Right renal cortex interstitium (tissue), 3 donors: Measurements from ENCODE around the gene ANKS1B. TPM values are rescaled to one million over a fixed set of nuclear protein-coding genes. Genes with fewer than 3 reads are reported as not detected.
"Not testable (repeated sequence)": the region's sequence is repeated elsewhere in the genome, so short reads cannot be mapped to it uniquely, and the experiment has no call there.

Source experiments
- DNase-seq, 3 donors: peaks; one replicate each; pipeline ENCODE4 v3.0.0-alpha.2; 2013; ENCODE audit warnings: low read depth in 3 of 3, low spot score in 2 of 3
- polyA plus RNA-seq, 3 donors: library from polyadenylated mRNA; unstranded; fragments of 120-200 nt; gene quantifications; one replicate each; pipeline ENCODE4 v1.2.1, GENCODE V29; 2013; ENCODE audit not compliant: insufficient read length in 3 of 3

The ANKS1B gene
- polyA plus RNA-seq, 3 donors, result 3.8 to 4.8 (median 4.3) TPM

DNA sequence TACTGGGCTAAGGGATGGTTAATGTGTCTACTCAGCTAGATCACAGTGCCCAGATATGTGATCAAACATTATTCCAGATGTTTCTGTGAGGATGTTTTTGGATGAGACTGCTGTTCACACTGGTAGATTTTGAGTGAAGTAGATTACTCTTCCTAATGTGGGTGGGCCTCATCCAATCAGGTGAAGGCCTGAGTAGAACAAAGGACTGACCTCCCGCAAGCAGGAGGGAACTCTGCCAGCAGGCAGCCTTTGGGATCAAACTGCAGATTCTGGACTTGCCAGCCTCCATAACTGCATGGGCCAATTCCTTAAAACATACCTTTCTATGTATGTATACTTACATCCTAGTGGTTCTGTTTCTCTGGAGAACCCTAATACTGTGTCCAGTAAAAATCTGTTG, 1120.4 kb downstream of the ANKS1B start:
- no peak for DNase-seq

DNA sequence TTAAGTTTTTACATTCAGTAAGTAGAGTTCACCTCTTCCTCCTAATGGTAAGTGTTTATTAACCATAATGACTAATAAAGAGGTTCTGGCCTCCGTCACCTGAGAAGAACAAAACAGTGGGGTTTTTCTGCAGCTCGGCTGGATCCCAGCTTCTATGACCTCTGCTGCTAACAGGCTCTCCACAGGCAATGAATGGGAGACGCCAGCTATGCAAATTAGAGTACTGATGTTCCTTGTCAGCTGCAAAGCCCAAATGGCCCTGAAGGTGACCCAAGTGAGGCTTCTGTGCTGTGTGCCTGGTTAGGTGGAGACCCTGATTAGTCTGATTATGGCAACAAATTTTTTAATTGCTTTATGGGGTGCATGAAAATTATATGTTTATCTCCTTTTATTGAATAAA, 1121.6 kb downstream of the ANKS1B start:
- no peak for DNase-seq

DNA sequence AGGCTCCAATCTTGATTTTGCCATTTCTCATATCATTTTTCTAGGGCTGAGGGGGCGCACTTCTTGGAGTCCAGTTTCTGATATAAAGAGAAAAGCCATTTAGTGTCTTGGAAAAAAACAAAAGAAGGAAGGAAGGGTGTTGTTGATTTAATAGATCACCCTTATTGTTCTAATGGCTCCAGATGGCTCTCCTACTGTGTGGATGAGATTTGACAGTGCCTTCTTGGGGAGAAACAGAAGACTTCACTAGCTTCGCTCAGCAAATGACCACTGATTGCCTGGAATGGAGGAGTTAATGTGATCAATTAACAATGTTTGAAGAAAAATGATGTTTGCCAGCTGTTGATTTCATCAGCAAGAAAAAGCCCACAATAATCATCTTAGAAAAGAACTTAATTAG, 1123.5 kb downstream of the ANKS1B start:
- no peak for DNase-seq

DNA sequence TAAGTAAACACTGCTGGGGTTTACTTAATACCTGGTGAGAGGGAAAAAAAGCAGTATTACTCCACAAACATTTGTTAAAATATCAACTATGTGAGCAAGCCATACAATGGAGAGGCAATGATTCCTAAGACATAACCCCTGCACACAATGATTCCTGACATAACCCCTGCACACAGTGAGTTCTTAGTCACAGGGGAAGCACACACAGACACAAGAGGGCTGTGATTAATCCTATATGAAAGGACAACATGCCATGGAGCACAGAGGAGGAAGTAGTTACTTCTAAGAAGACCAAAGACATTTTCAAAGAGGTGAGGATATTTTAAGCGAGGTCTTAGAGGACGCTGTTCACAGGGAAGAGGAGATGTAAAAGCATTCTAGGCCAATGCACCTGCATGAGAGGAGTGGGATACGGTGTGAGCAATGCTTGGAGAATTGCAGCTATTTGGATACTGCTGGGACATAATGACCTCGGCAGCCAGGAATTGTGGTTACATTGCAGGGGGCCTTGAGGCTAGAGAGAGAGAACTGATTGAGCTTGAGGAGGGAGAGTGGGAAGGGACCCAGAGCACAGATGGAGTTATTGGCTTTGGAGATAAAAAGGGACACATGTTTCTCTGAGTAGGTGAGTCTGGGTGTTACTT, 1127.7 kb downstream of the ANKS1B start:
- no peak for DNase-seq

DNA sequence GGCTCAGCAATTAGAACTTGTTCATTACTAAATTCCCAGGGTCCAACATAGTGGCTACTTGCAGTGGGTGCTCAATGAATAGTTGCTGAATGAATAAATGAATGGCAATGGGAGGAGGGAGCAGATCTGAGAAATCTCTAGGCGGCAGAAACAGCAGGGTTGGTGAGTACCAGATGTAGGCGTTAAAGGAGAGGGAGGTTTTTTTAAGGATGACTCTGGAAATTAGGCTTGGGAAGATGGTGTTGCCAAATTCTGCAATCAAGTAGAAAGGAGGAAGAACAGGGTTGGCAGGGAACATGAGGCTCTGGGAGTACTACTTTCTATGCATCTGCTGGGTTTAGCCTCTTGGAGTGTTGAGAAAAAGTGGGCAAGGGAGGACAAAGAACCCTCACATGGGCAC, 1132.6 kb downstream of the ANKS1B start:
- no peak for DNase-seq

DNA sequence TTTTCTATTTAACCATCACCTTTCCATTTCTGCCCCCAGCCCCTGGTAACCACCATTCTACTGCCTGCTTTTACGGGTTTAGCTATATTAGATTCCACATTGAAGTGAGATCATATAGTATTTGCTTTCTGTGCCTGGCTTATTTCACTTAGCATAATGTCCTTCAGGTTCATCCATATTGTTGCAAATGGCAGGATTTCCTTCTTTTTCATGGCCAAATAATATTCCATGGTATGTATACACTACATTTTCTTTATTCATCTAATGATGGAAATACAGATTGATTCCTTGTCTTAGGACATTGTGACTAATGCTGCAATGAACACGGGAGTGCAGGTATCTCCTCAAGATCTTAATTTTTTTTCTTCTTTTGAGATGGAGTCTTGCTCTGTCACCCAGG, 1137.5 kb downstream of the ANKS1B start:
- DNase-seq, result no peak

DNA sequence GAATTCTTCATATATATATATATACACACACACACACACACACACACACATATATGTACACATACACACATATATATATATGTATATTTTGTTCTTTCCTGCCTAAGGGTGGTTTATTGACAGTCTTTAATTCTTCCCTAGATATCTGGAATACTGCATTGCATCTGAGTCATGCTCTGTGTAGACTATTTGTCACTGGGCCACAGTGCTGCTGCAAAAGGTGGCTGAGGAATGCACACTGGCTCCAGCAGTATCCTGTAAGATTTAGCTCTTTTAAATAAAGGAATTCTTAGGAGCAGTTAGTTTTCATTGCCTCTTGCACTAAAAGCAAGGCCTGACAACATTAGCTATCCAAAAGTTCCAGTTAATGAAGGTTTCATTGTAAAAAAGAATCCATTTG, 1138.8 kb downstream of the ANKS1B start:
- DNase-seq, result no peak

DNA sequence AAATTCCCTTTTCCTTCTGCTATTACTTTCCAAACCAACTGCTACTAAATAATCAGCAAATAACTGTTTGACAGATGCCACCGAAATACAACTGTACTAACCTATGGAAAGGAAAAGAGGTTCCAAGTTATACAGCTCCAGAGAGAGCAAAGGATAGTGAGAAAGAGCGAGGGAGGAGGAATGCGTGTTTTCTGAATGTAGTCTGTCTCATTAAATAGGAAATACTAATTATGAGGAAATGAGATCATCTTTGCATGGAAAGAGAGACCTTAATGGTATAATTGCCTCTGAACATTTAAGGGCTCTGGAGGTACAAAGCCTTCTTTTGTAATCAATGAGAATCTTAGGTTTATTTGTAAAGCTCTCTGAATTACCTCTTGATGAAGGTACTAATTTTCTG, 1144.4 kb downstream of the ANKS1B start:
- no peak for DNase-seq

DNA sequence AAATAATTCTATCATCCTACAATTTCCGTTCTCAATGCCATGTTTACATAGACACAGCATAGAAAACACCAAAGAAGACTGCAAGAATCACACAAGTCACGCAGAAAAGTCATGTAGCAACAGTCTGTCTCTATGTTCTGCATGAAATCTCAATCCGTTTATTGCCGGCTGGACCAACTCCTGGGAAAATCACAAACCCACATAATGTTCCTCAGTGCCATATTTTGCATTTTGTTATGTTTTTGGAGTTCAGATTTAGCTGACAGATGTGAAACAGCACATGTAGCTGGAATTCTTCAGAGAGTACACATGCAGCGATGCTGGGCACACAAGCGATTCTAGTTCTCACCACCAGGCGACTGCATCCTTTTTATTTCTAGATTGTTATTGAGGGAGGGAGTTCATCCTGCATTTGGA, 1146.5 kb downstream of the ANKS1B start:
- no peak for DNase-seq

DNA sequence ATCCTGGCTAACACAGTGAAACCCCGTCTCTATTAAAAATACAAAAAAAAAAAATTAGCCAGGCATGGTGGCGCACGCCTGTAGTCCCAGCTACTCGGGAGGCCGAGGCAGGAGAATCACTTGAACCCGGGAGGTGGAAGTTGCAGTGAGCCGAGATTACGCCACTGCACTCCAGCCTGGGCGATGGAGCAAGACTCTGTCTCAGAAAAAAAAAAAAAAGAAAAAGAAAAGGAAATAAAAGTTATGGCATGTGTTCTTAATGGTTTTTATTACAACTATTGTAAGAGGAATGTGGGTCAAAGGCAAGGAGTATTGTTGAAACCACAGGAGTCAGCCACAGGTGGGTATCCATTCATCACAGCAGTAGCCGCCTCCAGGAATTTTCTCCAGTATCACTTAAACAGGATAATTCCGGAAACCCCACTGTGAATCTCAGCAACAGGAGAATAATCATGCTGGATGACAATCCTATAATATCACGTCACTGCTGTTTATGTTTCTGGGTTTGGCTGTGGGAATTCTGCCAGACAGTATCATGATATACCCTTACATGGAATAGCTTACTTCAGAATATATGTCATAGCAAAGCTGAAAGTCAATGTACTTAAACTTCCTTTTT, 1147.5 kb downstream of the ANKS1B start:
- DNase-seq, result not testable (repeated sequence)

DNA sequence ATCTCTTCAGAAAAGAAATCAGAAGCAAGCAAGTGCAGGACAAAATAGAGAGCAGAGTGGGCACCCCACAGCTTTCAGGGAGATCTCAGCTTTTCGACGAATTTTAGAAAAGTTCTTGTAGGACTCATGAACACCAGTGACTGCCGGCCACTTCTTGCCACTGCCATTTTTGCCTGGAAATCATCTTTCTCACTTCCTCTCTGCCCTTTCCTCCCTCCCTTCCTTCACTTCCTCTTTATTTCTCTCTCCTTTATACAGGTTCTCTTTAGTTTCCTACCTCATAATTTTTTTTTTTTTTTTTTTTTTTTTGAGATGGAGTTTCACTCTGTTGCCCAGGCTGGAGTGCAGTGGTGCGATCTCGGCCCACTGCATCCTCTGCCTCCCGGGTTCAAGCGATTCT, 1154.1 kb downstream of the ANKS1B start:
- no peak for DNase-seq

DNA sequence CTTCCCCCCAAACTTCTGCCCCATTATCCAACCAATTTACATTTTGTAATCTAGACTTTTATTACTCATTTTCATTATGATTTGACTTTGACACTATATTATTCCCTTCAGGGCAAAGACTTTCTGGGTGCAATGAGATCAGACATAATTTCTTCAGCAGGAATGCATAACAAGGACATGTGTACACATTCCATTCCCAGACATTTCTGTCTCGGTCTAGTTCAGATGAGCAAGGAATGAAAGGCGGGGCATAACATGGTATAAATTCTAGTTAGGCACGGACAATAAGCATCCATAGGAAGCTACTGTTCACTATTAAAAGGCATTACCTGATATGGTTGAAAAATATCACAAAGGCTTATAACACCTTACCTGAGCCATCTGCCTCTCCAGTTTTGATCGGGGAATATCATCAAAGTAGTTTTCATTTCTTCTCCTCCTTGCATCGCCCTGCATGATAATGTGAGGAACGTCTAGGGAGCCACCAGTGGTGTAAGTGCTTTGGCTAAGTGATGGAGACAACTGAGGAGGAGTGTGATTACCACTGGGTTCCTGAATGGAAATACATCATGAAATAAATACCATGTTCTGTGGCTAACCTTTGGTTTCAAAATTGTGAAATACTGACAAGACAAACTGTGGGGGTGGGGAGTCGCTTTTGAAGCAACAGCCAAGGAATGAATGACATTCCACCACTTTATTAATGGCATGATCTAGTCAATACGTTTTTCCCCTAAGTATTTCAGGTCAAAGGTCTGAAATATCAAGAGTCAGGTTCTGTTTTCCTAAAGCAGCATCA, 1155.7 kb downstream of the ANKS1B start:
- no peak for DNase-seq

DNA sequence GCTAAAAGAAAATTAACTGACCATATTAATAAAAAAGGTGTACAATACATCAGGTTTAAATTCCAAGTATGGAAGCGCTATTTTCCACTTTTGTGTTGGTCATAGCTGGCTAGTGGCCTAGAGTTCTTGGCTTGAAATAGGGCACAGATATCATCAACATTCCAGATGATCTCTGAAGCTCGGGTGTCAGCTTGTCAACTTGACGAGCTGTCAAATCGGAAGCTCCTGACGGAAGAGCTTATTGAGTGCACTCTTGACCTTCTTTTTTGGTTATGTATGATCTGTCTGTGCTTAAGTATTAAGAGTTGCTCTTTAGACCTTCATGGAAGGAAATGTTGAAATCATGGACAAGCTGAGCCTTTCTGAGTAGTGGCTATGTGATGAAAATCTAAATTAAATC, 1161.7 kb downstream of the ANKS1B start:
- DNase-seq, result no peak

DNA sequence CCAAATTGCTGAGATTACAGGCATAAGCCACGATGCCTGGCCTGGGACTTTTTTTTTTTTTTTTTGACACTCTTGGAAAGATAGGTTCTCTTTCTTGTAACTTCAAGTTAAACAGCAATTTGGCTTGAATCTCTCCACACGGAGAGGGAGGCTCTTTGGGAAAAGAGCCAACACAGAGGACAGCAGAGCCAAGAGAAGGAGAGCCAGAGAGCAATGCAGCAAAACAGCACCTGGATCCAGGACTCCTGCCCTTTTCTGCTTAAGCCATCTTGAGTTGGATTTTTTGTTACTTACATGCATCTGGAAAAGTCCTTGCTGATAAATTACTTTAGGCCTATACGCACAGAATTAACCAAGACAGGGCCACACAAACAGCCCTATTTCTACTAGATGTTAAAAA, 1162.9 kb downstream of the ANKS1B start:
- no peak for DNase-seq

DNA sequence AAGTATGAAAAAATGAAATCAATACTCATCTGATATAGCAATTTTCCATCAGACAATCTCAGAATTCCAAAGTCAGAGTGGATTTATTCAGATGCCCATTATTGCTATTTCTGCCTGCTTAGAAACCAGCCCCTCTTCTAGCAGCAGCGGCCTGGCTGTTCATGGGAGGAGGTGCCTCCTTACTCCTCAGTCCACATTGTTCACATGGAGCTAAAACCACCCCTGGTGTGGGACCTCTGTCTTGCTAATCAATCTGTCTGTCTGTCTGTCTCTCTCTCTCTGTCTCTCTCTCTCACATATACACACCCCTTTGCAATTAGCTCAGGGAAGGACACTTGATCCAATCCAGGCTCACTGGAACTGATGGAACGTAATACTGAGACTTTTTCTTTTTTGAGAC, 1163.5 kb downstream of the ANKS1B start:
- DNase-seq, result no peak

DNA sequence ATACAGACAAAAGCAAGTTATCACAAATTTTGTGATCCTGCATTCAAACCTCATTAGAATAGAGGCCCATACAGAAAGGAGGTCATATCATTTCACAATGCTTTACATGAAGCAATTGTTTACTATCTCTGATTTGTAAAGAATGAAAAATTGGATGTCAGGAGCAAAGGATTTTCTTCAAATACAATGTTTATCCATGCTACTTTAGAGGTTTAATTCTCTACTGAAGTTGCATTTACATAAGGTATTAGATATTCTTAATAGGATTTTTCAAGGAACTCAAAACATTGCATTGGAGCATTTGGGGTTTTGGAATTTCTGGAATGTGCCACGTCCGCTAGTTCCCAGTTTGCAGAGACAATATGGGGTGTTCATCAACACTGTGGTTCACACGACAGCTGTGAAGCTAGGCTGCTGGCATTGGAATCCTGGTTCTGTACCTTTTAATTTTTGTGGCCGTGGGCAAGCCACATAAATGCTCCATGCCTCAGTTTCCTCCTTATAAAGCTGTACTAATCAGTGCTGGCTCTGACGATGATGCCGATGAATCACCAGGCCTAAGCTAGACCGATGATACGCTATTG, 1164.8 kb downstream of the ANKS1B start:
- no peak for DNase-seq

DNA sequence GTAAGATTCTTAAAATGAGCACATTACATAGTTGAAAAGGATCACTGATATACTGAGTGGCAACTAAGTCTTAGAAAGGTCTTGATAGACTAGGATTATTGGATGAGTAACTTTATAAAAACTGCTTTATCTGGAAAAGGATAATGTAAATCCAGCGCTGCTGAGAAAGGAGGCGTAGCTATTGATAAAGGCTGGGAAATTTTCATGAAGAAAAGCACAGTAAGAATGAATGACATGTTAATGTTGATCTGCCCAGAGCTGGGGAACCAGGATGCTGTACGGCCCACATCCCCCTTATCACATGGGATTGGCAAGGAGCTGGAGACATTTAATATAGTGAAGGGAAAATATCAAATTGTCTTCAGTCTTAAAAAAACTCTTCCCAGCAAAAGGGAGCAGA, 1165.7 kb downstream of the ANKS1B start:
- DNase-seq, result no peak

DNA sequence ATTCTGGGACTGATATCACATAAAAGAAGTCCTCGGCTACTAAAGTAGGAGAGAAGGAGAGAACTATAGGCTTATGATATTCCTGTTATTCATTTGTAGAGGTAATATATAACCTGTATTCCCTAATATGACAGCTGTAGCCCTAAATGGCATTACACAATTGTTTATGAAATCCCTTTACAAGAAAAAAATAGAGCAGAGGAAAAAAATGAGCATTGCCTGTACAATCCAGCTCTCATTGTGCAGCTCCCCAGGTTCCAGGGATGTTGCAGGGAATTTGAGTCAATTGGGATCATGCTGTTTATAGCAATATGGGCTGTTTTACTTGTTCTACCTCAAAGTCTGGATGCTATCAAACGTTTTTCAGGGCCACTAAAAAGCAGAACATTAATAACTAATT, 1166.5 kb downstream of the ANKS1B start:
- no peak for DNase-seq

DNA sequence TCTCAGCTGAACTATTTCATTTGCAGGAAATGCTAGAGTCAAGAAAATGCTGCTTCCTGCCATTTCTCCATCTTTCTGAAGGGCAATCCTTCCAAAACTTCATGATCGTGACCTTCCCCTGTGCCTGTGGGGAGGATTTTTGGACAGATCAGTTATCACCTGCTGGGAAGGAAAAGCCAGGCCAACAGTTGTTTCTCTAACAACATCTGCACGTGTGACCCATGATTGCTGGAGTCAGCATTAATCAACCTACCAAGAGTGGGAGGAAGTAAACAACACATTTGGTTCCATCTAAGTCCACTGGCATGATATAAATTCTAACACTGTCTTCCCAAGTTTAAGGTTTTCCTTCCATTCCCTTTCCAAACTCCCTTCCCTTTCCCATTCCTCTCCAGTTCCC, 1167.0 kb downstream of the ANKS1B start:
- DNase-seq, result peak in 1 of 3 donors; percentile 5

DNA sequence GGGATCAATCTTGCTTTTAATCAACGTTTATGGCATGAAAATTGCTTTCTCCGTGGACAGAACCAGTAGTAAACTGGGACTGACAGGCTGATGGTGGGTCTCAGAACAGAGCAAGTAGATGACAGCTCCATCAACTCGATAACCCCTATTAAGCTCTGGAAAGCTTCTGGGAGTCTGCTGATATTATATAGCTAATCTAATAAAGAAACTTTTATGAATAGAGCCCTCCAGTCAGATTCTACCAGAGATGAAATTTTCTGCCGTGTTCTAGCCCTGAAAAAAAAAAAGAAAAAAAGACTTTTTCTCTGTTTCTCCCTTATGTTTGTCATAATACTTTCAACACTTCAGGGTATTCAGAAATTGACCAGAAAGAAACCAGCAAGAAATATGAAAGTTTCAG, 1168.0 kb downstream of the ANKS1B start:
- DNase-seq, result no peak

DNA sequence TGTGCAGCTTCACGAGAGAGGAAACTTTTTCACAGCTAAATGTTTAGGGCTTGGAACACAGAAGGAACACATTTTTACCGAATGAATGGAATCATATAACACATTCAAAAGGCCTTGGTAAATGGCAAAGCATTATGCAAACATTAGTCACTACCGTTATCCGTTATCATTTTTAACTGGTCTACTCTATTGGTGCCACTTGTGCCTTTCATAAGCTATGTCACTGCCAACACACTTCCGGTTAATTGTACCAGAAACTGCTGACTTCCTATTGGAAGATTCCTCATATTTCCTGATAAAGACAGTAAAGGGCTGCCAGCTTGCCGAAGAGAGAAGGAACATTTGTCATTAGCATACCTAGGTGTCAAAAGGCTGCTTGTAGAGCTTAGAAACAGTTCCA, 1170.5 kb downstream of the ANKS1B start:
- no peak for DNase-seq

DNA sequence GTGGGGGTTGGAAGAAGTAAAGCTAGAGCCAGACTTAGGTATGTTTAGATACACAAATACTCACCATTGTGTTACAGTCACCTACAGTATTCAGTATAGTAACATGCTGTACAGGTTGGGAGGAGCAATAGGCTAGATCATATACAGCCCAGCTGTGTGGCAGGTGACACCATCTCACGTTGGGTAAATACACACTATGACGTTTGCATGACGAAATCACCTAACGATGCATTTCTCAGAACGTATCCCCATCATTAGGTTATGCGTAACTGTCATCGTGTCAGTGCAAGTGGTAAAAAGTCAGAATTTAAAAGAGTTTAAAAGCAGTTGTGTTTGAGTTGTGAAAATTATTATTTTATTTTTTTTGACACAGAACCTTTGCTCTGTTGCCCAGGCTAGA, 1172.5 kb downstream of the ANKS1B start:
- no peak for DNase-seq
